ENCODE results near the gene RAD23B.

Gene RAD23B

DNA sequence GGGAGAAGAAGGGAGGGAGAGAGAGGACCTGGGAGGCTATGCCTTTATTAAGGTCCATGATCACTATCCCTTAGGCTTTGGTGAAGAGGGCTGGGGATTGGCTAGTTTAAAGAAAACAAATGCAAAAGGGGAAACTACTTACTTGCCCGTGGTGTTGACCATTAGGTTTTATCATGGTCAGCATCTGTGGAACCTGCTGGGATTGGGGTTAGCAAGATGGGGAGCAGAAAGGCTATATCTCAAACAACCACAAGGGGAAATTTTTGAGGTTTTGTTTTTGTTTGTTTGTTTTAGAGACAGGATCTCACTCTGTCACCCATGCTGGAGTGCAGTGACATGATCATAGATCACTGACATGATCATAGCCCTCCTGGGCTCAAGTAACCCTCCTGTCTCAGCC, 9.0 kb upstream of the RAD23B start (continued):
- TF ChIP-seq POU6F1 (CRISPR knock-in tag; IDR thresholded peaks at IDR 0.05; ENCODE audit: borderline replicate concordance, low read depth) (no peak), TOX (CRISPR knock-in tag; IDR thresholded peaks at IDR 0.05; ENCODE audit: borderline replicate concordance) (no peak), ZNF8 (CRISPR knock-in tag; IDR thresholded peaks at IDR 0.05) (no peak), ZFP3 (CRISPR knock-in tag; IDR thresholded peaks at IDR 0.05) (no peak), PPARA (CRISPR knock-in tag; IDR thresholded peaks at IDR 0.05; ENCODE audit: borderline replicate concordance) (no peak), GLIS3 (CRISPR knock-in tag; IDR thresholded peaks at IDR 0.05) (no peak), ISL1 (CRISPR knock-in tag; IDR thresholded peaks at IDR 0.05) (no peak), ESRRG (CRISPR knock-in tag; IDR thresholded peaks at IDR 0.05) (no peak), ZNF70 (CRISPR knock-in tag; IDR thresholded peaks at IDR 0.05) (no peak)
- TF ChIP-seq, protein P1, sequence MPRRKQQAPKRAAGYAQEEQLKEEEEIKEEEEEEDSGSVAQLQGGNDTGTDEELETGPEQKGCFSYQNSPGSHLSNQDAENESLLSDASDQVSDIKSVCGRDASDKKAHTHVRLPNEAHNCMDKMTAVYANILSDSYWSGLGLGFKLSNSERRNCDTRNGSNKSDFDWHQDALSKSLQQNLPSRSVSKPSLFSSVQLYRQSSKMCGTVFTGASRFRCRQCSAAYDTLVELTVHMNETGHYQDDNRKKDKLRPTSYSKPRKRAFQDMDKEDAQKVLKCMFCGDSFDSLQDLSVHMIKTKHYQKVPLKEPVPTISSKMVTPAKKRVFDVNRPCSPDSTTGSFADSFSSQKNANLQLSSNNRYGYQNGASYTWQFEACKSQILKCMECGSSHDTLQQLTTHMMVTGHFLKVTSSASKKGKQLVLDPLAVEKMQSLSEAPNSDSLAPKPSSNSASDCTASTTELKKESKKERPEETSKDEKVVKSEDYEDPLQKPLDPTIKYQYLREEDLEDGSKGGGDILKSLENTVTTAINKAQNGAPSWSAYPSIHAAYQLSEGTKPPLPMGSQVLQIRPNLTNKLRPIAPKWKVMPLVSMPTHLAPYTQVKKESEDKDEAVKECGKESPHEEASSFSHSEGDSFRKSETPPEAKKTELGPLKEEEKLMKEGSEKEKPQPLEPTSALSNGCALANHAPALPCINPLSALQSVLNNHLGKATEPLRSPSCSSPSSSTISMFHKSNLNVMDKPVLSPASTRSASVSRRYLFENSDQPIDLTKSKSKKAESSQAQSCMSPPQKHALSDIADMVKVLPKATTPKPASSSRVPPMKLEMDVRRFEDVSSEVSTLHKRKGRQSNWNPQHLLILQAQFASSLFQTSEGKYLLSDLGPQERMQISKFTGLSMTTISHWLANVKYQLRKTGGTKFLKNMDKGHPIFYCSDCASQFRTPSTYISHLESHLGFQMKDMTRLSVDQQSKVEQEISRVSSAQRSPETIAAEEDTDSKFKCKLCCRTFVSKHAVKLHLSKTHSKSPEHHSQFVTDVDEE (CRISPR knock-in tag; IDR thresholded peaks at IDR 0.05), result no peak

DNA sequence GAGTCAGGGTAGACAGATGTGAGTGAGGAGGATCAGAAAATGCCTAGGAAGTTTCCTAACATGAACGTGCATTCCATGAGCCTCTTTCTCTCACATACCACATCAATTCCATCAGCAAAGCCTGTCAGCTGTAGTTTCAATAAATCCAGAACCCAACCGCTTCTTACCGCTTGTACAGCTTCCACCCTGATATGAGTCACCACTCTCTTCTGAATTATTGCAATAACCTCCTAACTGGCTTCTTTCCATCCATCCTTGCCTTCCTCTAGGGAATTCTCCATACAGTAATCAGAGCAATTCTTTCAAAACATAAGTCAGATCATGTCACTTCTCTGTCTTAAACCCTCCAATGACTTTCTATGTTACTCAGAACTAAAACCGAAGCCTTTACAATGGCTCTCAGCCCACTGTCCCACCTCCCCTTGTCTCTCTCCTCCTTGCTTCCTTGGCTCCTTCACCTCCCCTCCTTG, 8.1 kb upstream of the RAD23B start:
- peak; percentile 94 for ATAC-seq
- no peak for TF ChIP-seq ZNF70 (CRISPR knock-in tag; IDR thresholded peaks at IDR 0.05)
- TF ChIP-seq, protein P2, sequence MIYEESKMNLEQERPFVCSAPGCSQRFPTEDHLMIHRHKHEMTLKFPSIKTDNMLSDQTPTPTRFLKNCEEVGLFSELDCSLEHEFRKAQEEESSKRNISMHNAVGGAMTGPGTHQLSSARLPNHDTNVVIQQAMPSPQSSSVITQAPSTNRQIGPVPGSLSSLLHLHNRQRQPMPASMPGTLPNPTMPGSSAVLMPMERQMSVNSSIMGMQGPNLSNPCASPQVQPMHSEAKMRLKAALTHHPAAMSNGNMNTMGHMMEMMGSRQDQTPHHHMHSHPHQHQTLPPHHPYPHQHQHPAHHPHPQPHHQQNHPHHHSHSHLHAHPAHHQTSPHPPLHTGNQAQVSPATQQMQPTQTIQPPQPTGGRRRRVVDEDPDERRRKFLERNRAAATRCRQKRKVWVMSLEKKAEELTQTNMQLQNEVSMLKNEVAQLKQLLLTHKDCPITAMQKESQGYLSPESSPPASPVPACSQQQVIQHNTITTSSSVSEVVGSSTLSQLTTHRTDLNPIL (CRISPR knock-in tag; IDR thresholded peaks at IDR 0.05; ENCODE audit: low read depth), result peak; percentile 81; the same call in 1 of the 2 replicates
- TF ChIP-seq PPARA (CRISPR knock-in tag; IDR thresholded peaks at IDR 0.05; ENCODE audit: borderline replicate concordance), result no peak
- TF ChIP-seq POU6F1 (CRISPR knock-in tag; IDR thresholded peaks at IDR 0.05; ENCODE audit: borderline replicate concordance, low read depth), result peak; percentile 81; the same call in 1 of the 2 replicates
- TF ChIP-seq ZC3H10 (CRISPR knock-in tag; IDR thresholded peaks at IDR 0.05), result no peak
- no peak for TF ChIP-seq ZNF565 (CRISPR knock-in tag; conservative IDR thresholded peaks at IDR 0.05; ENCODE audit: low read depth)
- TF ChIP-seq ARNTL (CRISPR knock-in tag; IDR thresholded peaks at IDR 0.05; ENCODE audit: borderline replicate concordance, low read depth), result no peak
- no peak for TF ChIP-seq GLIS3 (CRISPR knock-in tag; IDR thresholded peaks at IDR 0.05)
- no peak for TF ChIP-seq CSDC2 (CRISPR knock-in tag; IDR thresholded peaks at IDR 0.05)
- no peak for TF ChIP-seq ZNF8 (CRISPR knock-in tag; IDR thresholded peaks at IDR 0.05)
- peak; percentile 92 for TF ChIP-seq ISL1 (CRISPR knock-in tag; IDR thresholded peaks at IDR 0.05)
- no peak for TF ChIP-seq OSR1 (CRISPR knock-in tag; IDR thresholded peaks at IDR 0.05)
- TF ChIP-seq ZFP30 (CRISPR knock-in tag; IDR thresholded peaks at IDR 0.05), result no peak
- no peak for TF ChIP-seq BACH2 (CRISPR knock-in tag; IDR thresholded peaks at IDR 0.05; ENCODE audit: borderline replicate concordance)
- TF ChIP-seq PATZ1 (CRISPR knock-in tag; IDR thresholded peaks at IDR 0.05; ENCODE audit: borderline replicate concordance), result 0 out of 2 replicates have a peak, but pooled peaks have one; percentile 48
- TF ChIP-seq TOX (CRISPR knock-in tag; IDR thresholded peaks at IDR 0.05; ENCODE audit: borderline replicate concordance), result peak; percentile 62; the same call in 1 of the 2 replicates
- TF ChIP-seq ZFP3 (CRISPR knock-in tag; IDR thresholded peaks at IDR 0.05), result no peak
- TF ChIP-seq RARB (CRISPR knock-in tag; IDR thresholded peaks at IDR 0.05), result no peak
- TF ChIP-seq TCF4 (CRISPR knock-in tag; IDR thresholded peaks at IDR 0.05; ENCODE audit: borderline replicate concordance), result no peak
- TF ChIP-seq ESRRG (CRISPR knock-in tag; IDR thresholded peaks at IDR 0.05), result no peak
- TF ChIP-seq SNAI2 (CRISPR knock-in tag; IDR thresholded peaks at IDR 0.05), result no peak
- no peak for TF ChIP-seq CSRNP3 (CRISPR knock-in tag; IDR thresholded peaks at IDR 0.05)
- TF ChIP-seq, protein P1 (CRISPR knock-in tag; IDR thresholded peaks at IDR 0.05), result no peak
